Measurements from ENCODE around the gene TWIST2.

TWIST2 gene

GRCh38 chr2:238939074-238939473 lies 91.2 kb downstream of the TWIST2 start:
- Histone ChIP-seq H3K36me3 (ENCODE audit: insufficient read depth, low read length) (no peaks in the 10 kb centered on the region), H4K20me1 (ENCODE audit: insufficient read depth, low read length) (no peaks in the 10 kb centered on the region), H3K9me3 (ENCODE audit: low read length) (no peaks in the 10 kb centered on the region), H3K4me1 (ENCODE audit: insufficient read depth, low read length, severe bottlenecking) (no peaks in the 10 kb centered on the region), H3K27ac (ENCODE audit: low read depth, low read length, poor library complexity, severe bottlenecking) (no peak overlapping the region), H3K9ac (ENCODE audit: low read length) (no peak overlapping the region), H3K27me3 (ENCODE audit: insufficient read depth, low read length) (no peaks in the 10 kb centered on the region), H3K79me2 (ENCODE audit: insufficient read depth, low read length) (no peaks in the 10 kb centered on the region), H3F3A (ENCODE audit: insufficient read depth, low read length) (no peaks in the 10 kb centered on the region), H2AFZ (ENCODE audit: low read length) (no peak overlapping the region), H3K4me3 (ENCODE audit: low read depth, low read length, poor library complexity, severe bottlenecking) (no peak overlapping the region), H3K4me2 (ENCODE audit: low read length) (no peak overlapping the region), H3K9me2 (ENCODE audit: low read depth, low read length) (no peaks in the 10 kb centered on the region)
- TF ChIP-seq EZH2 (IDR thresholded peaks at IDR 0.05; ENCODE audit: borderline replicate concordance, low read length) = no peak
- TF ChIP-seq CTCF (IDR thresholded peaks at IDR 0.05; ENCODE audit: low read length) = no peak

- H3K27me3 ChIP-seq (ENCODE audit: insufficient read depth, low read length) = no peaks in the 10 kb centered on the region
- no peaks in the 10 kb centered on the region for H3K79me2 ChIP-seq (ENCODE audit: insufficient read depth, low read length)
- no peaks in the 10 kb centered on the region for H3K9me3 ChIP-seq (ENCODE audit: low read length)
- H3K4me2 ChIP-seq (ENCODE audit: low read length) = no peak overlapping the region
- H4K20me1 ChIP-seq (ENCODE audit: insufficient read depth, low read length) = no peaks in the 10 kb centered on the region
- no peak overlapping the region for H3K27ac ChIP-seq (ENCODE audit: low read depth, low read length, poor library complexity, severe bottlenecking)
- no peak overlapping the region for H3K9ac ChIP-seq (ENCODE audit: low read length)
- H2AFZ ChIP-seq (ENCODE audit: low read length) = no peak overlapping the region
- no peaks in the 10 kb centered on the region for H3K36me3 ChIP-seq (ENCODE audit: insufficient read depth, low read length)
- H3K4me3 ChIP-seq (ENCODE audit: low read depth, low read length, poor library complexity, severe bottlenecking) = no peak overlapping the region
- no peaks in the 10 kb centered on the region for H3F3A ChIP-seq (ENCODE audit: insufficient read depth, low read length)
- H3K9me2 ChIP-seq (ENCODE audit: low read depth, low read length) = no peaks in the 10 kb centered on the region
- TF ChIP-seq EZH2 (IDR thresholded peaks at IDR 0.05; ENCODE audit: borderline replicate concordance, low read length) (no peak), CTCF (IDR thresholded peaks at IDR 0.05; ENCODE audit: low read length) (no peak)
- H3K4me1 ChIP-seq (ENCODE audit: insufficient read depth, low read length, severe bottlenecking) = no peaks in the 10 kb centered on the region
These were observed 91.9 kb downstream of the TWIST2 start for GRCh38 chr2:238939521-238940403.

- Histone ChIP-seq H3K79me2 (ENCODE audit: insufficient read depth, low read length) (no peaks in the 10 kb centered on the region), H3K27me3 (ENCODE audit: insufficient read depth, low read length) (no peaks in the 10 kb centered on the region), H3K9me2 (ENCODE audit: low read depth, low read length) (no peaks in the 10 kb centered on the region), H3K4me1 (ENCODE audit: insufficient read depth, low read length, severe bottlenecking) (no peaks in the 10 kb centered on the region), H3K4me3 (ENCODE audit: low read depth, low read length, poor library complexity, severe bottlenecking) (no peak overlapping the region), H3F3A (ENCODE audit: insufficient read depth, low read length) (no peaks in the 10 kb centered on the region), H4K20me1 (ENCODE audit: insufficient read depth, low read length) (no peaks in the 10 kb centered on the region), H3K9ac (ENCODE audit: low read length) (no peak overlapping the region), H3K9me3 (ENCODE audit: low read length) (no peaks in the 10 kb centered on the region), H3K27ac (ENCODE audit: low read depth, low read length, poor library complexity, severe bottlenecking) (no peak overlapping the region), H3K4me2 (ENCODE audit: low read length) (no peak overlapping the region), H3K36me3 (ENCODE audit: insufficient read depth, low read length) (no peaks in the 10 kb centered on the region), H2AFZ (ENCODE audit: low read length) (no peak overlapping the region)
- TF ChIP-seq EZH2 (IDR thresholded peaks at IDR 0.05; ENCODE audit: borderline replicate concordance, low read length) = no peak
- TF ChIP-seq CTCF (IDR thresholded peaks at IDR 0.05; ENCODE audit: low read length) = no peak
These were observed 92.9 kb downstream of the TWIST2 start for GRCh38 chr2:238940806-238941205.

Measured in OCI-LY1 (cell line).